Measurements from ENCODE around the gene OR52N1. TPM values are rescaled to one million over a fixed set of nuclear protein-coding genes. Genes with fewer than 3 reads are reported as not detected.

OR52N1 gene
- total RNA-seq, 6 experiments from 2014 or later = not detected

GRCh38 chr11:5818245-5818886, 27.3 kb upstream of the OR52N1 start:
- intact Hi-C loops (cut with DNase I) = no loop called here
- TF ChIP-seq CTCF (IDR thresholded peaks at IDR 0.05) = no peak
- no peak for TF ChIP-seq POLR2A (IDR thresholded peaks at IDR 0.05)
- DNase-seq (no peak), ATAC-seq (peak in 2 of 4 donors; percentile 35 to 39)
- WGBS (ENCODE audit: insufficient coverage, low coverage, low lambda C conversion rate, missing lambda C conversion rate) = 0% methylated on average over 1 of the region's 1 CpG
- no peak overlapping the region for H3K27ac ChIP-seq
- no peaks in the 10 kb centered on the region for H3K9me3 ChIP-seq
- no peak overlapping the region for H3K4me3 ChIP-seq
- no peaks in the 10 kb centered on the region for H3K4me1 ChIP-seq
- no peaks in the 10 kb centered on the region for H3K27me3 ChIP-seq
- no peaks in the 10 kb centered on the region for H3K36me3 ChIP-seq

DNA sequence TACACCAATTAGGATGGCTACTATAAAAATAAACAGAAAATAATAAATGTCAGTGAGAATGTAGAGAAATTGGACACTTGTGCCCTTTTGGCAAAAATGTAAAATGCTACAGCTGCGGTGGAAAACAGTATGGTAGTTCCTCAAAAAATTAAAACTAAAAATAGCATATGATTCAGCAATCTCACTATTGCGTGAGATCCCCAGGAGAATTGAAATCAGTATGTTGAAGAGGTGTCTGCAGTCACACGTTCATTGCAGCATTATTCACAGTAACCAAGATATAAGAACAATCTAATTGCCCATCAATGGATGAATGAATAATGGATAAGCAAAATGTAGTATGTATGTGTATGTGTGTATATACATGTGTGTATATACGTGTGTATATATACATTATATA, 24.5 kb upstream of the OR52N1 start:
- peaks cover 0 to 5% of the 10 kb centered on the region in 2 donors for H3K27me3 ChIP-seq
- TF ChIP-seq CTCF (IDR thresholded peaks at IDR 0.05) (no peak), POLR2A (IDR thresholded peaks at IDR 0.05) (no peak)
- DNase-seq (no peak), ATAC-seq (peak in 2 of 4 donors; percentile 35 to 44)
- no peaks in the 10 kb centered on the region for H3K4me1 ChIP-seq
- no peak overlapping the region for H3K27ac ChIP-seq
- intact Hi-C loops (cut with DNase I) = no loop called here
- H3K36me3 ChIP-seq = no peaks in the 10 kb centered on the region
- H3K4me3 ChIP-seq = no peak overlapping the region
- H3K9me3 ChIP-seq = no peaks in the 10 kb centered on the region
- 49% methylated on average over 4 of the region's 4 CpGs for WGBS (ENCODE audit: insufficient coverage, low coverage, low lambda C conversion rate, missing lambda C conversion rate)

- TF ChIP-seq POLR2A (IDR thresholded peaks at IDR 0.05) (no peak), CTCF (IDR thresholded peaks at IDR 0.05) (no peak)
- H3K4me3 ChIP-seq = no peak overlapping the region
- no peak overlapping the region for H3K27ac ChIP-seq
- ATAC-seq = no peak
- 67% methylated on average over 6 of the region's 6 CpGs for WGBS (ENCODE audit: insufficient coverage, low coverage, low lambda C conversion rate, missing lambda C conversion rate)
- no peaks in the 10 kb centered on the region for H3K9me3 ChIP-seq
- DNase-seq = no peak
- no peaks in the 10 kb centered on the region for H3K36me3 ChIP-seq
- intact Hi-C loops (cut with DNase I) = no loop called here
- peaks cover 0 to 5% of the 10 kb centered on the region in 2 donors for H3K27me3 ChIP-seq
- H3K4me1 ChIP-seq = peaks cover 0 to 4% (median 0%) of the 10 kb centered on the region in 4 donors
Observed at GRCh38 chr11:5809905-5810795, 19.1 kb upstream of the OR52N1 start.

DNA sequence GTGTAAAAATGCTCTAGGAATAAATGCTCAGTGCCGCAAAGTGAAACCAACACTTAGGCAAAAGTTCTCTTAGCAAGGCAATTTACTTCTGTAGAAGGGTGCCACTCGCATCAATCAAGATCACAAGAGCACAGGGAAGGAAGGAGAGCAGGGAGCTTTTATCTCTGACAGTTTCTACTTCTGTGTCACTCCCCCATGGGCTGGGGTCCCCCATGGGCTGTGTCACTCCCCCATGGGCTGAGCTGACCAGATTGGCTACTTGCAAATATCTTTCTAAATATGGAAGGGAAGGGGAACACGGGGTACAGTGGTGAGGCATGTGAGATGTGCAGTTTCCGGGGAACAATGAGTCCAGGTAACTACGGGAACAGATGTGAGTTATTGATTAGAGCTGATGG, 18.1 kb upstream of the OR52N1 start:
- Histone ChIP-seq H3K9me3 (no peaks in the 10 kb centered on the region), H3K4me3 (peak overlapping the region; percentile 25 to 45 (median 29)), H3K36me3 (no peaks in the 10 kb centered on the region), H3K27ac (no peak overlapping the region), H3K27me3 (peaks cover 0 to 5% of the 10 kb centered on the region in 2 donors), H3K4me1 (peaks cover 0 to 4% (median 0%) of the 10 kb centered on the region in 4 donors)
- ATAC-seq (peak in 3 of 4 donors; percentile 12 to 51 (median 45)), DNase-seq (no peak)
- intact Hi-C loops (cut with DNase I) = no loop called here
- TF ChIP-seq CTCF (IDR thresholded peaks at IDR 0.05) (no peak), POLR2A (IDR thresholded peaks at IDR 0.05) (no peak)
- 32% methylated on average over 5 of the region's 5 CpGs for WGBS (ENCODE audit: insufficient coverage, low coverage, low lambda C conversion rate, missing lambda C conversion rate)

Data from right lobe of liver (tissue), 6 donors.